HCEC 1CT (cell line): ENCODE results near the gene TAF13.
A peak's percentile ranks its signal among the peaks of the same experiment; 100 is the strongest.
"Not testable (repeated sequence)": the region's sequence is repeated elsewhere in the genome, so short reads cannot be mapped to it uniquely, and the experiment has no call there.

Experiments used
- DNase-seq: peaks from one replicate; pipeline ENCODE4 v3.0.0-alpha.2; 2017

TAF13 gene

DNA sequence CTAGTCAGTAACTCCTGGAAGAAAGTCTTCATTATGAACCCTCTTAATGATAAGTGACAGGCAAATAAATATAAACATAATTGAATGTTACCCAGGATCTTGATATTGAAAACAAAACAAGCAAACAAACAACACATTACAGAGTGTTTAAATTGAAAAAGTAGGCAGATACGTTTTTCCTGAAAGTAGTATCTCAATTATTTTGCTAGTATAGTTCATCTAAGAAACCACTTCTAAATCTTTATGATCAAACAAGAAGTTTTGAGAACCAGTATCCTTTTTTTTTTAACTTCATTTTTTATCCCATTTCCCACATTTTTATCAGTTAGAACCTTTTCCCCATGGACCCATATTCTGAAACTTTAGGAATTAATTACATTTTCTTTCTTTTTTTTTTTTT is 30.2 kb downstream of the TAF13 start:
- DNase-seq, result no peak

DNA sequence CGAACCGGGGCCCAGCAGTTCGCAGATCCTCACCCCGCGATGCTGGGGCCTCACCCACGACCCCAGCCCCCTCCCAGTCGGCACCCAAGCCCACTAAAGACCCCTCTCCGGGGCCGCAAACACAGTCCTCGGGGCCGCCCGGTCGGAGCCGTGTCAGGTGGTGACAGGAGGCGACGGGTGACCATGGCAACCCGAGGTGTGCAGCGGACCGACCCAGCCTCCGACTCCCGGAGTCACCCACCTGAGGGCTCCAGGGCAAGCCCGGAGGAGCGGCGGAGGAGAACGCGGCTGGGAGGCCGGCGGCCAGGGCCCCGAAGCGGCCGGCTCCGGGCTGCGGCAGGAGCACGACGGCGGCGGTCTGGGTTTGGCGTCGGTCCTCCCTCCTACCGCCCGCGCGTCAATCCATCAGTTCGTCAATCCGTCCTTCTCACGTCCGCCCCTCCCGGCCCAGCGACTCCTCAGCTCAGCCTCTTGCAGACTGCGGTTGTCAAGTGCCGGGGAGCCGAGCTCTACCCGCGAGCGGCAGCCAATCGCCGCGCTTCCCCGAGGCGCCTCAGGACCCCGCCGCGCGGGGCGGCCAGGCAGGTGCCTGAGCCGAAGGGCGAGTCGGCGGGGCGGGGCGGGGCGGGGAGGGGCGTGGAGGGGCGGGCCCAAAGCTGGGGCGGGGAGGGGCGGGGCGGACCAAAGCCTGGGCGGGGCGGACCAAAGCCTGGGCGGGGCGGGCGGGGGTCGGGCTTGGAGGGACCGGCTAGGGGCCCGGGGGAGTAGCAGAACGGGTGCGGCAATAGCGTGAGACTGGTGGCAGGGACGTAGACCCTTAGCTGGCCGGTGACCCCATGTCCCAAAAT is 34.0 kb downstream of the TAF13 start, which contains the start of gene WDR47:
Gene WDR47 (minus strand): TSS at position 482 of the 848 bp plus-strand sequence. CDS start 18,590 bp downstream, outside the sequence.
- peak; percentile 96 for DNase-seq

DNA sequence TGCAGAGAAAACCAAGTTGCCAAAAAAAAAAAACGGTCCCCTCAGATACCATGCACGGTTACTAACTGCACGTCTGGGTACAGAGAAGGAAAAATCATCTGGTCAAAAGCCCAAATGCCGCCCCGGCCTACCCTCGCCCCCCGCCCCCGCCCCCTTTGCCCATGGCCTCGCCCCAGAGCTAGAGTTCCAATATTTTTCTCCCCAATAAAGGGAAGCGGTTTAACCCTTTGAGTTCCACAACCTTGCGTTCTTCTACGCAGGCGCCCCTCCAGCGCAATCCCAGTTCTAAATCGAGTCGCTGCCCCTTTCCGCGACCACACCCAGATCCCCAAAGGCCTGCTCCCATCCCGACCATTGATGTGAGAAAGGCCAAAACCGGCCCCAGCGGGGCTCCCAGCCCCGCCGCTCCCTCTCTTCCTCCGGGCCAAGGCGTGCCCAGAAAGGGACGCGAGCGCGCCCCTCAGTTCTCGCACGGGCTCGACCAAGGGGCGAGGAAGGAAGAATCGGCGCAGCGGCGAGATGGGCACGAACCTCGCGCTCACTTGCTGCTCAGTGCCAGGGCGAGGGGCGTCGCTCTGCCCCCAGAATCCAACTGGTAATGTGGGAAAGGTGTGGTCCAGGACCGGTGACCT is 34.7 kb downstream of the TAF13 start:
- DNase-seq, result peak; percentile 28

DNA sequence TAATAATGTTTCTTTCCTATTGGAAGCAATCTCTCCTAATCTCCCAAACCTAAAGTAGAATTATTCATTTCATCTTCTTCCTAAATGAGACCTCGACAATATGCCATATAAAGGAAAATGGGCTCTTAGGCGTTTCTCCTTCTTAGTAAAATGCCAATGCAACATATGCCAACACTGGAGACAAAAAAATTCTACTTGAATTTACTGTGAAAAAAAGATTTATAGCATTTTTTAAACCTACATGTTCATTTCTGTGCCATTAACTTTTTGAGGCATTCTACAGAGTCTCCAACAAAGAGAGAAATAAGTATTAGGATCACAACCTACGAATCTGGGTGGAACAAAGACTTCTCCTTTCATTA is 35.2 kb downstream of the TAF13 start:
- no peak for DNase-seq

DNA sequence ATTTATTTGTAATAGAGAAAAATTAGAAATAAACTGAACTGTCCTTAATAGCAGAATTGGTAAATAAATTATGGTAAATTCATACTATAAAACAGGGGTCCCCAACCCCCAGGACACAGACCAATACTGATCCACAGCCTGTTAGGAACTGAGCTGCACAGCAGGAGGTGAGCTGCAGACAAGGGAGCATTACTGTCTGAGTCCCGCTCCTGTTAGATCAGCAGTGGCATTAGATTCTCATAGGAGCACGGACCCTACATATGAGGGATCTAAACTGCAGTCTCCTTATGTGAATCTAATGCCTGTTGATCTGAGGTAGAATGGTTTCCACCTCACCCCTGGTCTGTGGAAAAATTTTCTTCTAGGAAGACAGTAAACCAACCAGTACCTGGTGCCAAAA is 41.4 kb downstream of the TAF13 start:
- DNase-seq, result no peak

DNA sequence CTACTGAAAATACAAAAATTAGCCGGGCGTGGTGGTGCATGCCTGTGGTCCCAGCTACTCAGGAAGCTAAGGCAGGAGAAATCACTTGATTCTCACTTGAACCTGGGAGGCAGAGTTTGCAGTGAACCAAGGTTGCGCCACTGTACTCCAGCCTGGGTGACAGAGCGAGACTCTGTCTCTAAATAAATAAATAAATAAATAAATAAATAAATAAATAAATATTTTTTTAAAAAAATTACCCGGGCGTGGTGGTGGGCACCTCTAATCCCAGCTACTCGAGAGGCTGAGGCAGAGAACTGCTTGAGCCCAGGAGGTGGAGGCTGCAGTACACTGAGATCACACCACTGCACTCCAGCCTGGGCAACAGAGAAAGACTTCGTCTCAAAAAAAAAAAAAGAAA is 46.3 kb downstream of the TAF13 start:
- DNase-seq, result not testable (repeated sequence)

DNA sequence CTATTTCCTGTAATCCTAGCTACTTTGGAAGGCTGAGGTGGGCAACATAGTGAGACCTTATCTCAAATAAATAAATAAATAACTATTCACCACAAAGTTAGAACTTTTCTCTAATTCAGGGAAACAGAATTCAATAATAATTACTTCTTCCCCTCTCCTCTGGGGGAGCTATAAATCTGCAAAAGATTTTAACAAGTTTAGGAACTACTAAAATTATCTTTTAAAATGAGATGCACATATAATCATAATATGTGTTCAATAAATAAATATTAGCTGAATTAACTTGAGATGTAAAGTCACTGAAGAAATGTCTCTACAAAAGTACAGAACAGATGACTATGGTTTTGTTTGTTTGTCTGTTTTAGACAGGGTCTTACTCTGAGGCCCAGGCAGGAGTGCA is 48.0 kb downstream of the TAF13 start:
- no peak for DNase-seq

DNA sequence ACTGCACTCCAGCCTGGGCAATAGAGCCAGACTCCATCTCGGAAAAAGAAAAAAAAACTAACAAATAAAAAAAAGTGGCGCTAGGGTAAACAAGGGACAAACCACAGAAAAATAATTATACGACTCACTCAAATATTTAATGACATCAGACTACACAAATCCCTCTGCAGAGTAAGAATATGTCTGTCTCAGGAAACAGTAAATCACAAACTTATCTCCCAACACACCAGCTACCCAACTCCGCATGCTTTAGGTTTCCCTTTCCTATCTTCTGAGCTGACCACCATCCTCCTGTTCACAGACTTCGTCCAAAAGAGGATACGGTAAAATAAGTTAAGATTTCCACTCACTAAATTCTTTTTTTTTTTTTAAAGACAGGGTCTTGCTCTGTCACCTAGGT is 50.1 kb downstream of the TAF13 start:
- peak; percentile 4 for DNase-seq

DNA sequence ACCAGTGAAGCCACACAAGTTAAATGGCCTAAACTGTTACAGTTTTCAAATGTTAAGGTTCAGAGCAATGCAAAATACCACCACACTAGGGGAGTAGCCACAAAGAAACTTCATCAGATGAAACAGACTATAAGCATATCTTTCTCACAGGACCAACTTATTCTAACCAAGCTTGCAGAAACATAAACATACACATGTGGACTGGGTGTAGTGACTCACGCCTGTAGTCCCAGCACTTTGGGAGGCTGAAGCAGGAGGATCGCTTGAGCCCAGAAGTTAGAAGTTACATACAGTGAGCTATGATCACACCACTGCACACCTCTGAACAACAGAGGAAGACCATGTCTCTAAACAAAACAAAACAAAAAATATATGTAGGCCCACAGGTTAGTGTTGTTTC is 51.2 kb downstream of the TAF13 start:
- peak; percentile 6 for DNase-seq

DNA sequence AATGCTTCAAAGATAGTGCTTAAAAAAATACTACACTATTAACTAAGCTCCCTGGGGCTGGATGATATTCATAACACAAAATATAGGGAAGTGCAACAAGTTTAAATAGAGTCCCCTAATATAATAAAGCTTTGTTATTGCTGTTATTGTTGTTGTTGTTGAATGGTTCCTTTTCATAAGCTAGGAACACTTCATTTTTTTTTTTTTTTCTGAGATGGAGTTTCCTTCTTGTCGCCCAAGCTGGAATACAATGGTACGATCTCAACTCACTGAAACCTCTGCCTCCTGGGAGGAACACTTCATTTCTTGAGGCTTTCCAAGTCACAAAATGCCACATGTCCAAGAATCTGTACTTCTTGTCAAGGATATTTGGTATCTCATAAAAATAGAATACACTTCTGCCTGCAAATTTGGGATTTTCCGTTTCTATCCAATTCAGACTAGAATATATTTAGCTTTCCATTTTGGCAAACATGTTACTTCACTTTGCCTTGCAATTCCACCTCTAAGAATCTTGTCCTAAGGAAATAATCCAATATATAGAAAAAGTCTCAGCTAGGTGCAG is 55.0 kb downstream of the TAF13 start:
- DNase-seq, result no peak

DNA sequence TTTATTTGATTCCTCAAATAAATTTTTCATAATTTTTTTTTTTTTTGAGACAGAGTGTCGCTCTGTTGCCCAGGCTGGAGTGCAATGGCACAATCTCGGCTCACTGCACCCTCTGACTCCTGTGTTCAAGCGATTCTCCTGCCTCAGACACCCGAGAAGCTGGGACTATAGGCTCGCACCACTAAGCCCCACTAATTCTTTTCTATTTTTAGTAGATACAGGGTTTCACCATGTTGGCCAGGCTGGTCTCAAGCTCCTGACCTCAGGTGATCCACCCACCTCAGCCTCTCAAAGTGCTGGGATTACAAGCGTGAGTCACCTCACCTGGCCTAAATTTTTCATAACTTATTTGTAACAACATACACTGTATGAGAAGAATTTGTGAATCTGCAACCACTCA is 58.1 kb downstream of the TAF13 start:
- not testable (repeated sequence) for DNase-seq

DNA sequence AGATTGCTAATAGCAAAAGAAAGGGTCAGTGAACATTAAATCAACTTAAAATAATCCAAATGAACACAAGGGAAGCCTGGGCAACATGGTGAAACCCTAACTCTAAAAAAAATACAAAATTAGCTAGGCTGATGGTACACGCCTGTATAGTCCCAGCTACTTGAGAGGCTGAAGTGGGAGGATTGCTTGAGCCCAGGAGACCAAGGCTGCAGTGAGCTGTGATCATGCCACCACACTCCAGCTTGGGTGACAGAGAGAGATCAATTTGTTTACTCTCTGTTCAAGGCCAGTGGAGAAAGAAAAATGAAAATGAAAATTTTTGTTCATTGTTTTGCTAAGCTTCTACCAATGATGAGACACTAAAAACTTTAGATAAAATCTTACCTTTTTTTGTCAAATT is 58.7 kb downstream of the TAF13 start:
- DNase-seq, result no peak
